BJ (cell line): ENCODE results near the gene ZNF670. TPM values are rescaled to one million over a fixed set of nuclear protein-coding genes. Genes with fewer than 3 reads are reported as not detected.

Experiments used
- CTCF ChIA-PET: fragments of 350-600 bp; formaldehyde crosslinking; extraction: SDS; loops from one replicate; lab custom pipeline; 2021; ENCODE audit warnings: antibody characterized with exemption, inconsistent platforms; lab: Yijun Ruan, JAX
- POLR2A ChIA-PET: fragments of 300-600 bp; sonication (Branson Sonifier 250); formaldehyde crosslinking; extraction: SDS; loops from one replicate; lab custom pipeline; 2021; ENCODE audit warnings: antibody characterized with exemption; lab: Charles Lee
- DNase-seq: peaks from one replicate; pipeline ENCODE4 v3.0.0-alpha.2; 2011; ENCODE audit warnings: low read depth
- H3K27me3 ChIP-seq: 2 replicates; pipeline ENCODE4 v1.6.0; 2011; ENCODE audit warnings: low read length; ENCODE audit not compliant: control insufficient read depth, insufficient read depth
- H3K36me3 ChIP-seq: 2 replicates; pipeline ENCODE4 v1.5.1; 2011; ENCODE audit warnings: low read length; ENCODE audit not compliant: control insufficient read depth, insufficient read depth
- H3K4me3 ChIP-seq: 2 replicates; pipeline ENCODE4 v1.5.1; 2011; ENCODE audit warnings: low read depth, mild to moderate bottlenecking, control low read depth, low read length
- CTCF ChIP-seq: IDR thresholded peaks from 2 replicates; pipeline ENCODE4 v1.5.1; 2011; ENCODE audit warnings: low read depth, mild to moderate bottlenecking, control low read depth, inconsistent platforms, low read length, moderate library complexity; ENCODE audit not compliant: insufficient read depth
- polyA plus RNA-seq: library from polyadenylated mRNA; depleted of rRNA; stranded (reverse); fragments of >200 nt; gene quantifications from 2 replicates; pipeline ENCODE4 v1.2.3, GENCODE V29; 2011

Gene ZNF670
- polyA plus RNA-seq, 1 experiment: 0.66 TPM

GRCh38 chr1:247119600-247120407 lies 41.2 kb upstream of the ZNF670 start:
- Histone ChIP-seq H3K27me3 (no peaks in the 10 kb centered on the region), H3K4me3 (no peak overlapping the region), H3K36me3 (no peaks in the 10 kb centered on the region)
- no peak for DNase-seq
- POLR2A ChIA-PET: no interaction called here
- no peak for TF ChIP-seq CTCF
- CTCF ChIA-PET: interaction anchor here (1.1 kb wide), 1 partner anchor 10 kb away, joined by 3 read pairs; no protein-coding TSS in a partner anchor

GRCh38 chr1:247118946-247119446 lies 40.4 kb upstream of the ZNF670 start:
- ChIA-PET CTCF (interaction anchor here (1.1 kb wide), 1 partner anchor 9 kb away, joined by 3 read pairs; no protein-coding TSS in a partner anchor), POLR2A (no interaction called here)
- H3K36me3 ChIP-seq: no peaks in the 10 kb centered on the region
- no peaks in the 10 kb centered on the region for H3K27me3 ChIP-seq
- no peak for DNase-seq
- no peak overlapping the region for H3K4me3 ChIP-seq
- peak; percentile 28; the same call in 1 of the 2 replicates for TF ChIP-seq CTCF

- ChIA-PET CTCF (no interaction called here), POLR2A (no interaction called here)
- H3K27me3 ChIP-seq: no peaks in the 10 kb centered on the region
- DNase-seq: no peak
- no peak overlapping the region for H3K4me3 ChIP-seq
- TF ChIP-seq CTCF: no peak
- H3K36me3 ChIP-seq: no peaks in the 10 kb centered on the region
These were observed 36.9 kb upstream of the ZNF670 start for GRCh38 chr1:247115545-247115944.

- Histone ChIP-seq H3K27me3 (no peaks in the 10 kb centered on the region), H3K36me3 (no peaks in the 10 kb centered on the region), H3K4me3 (no peak overlapping the region)
- ChIA-PET CTCF (no interaction called here), POLR2A (no interaction called here)
- TF ChIP-seq CTCF: no peak
- no peak for DNase-seq
These were observed 36.5 kb upstream of the ZNF670 start for GRCh38 chr1:247115141-247115510.

GRCh38 chr1:247114351-247115140 lies 35.9 kb upstream of the ZNF670 start:
- CTCF ChIA-PET: no interaction called here
- TF ChIP-seq CTCF: no peak
- Histone ChIP-seq H3K27me3 (no peaks in the 10 kb centered on the region), H3K4me3 (no peak overlapping the region), H3K36me3 (no peaks in the 10 kb centered on the region)
- POLR2A ChIA-PET: no interaction called here
- no peak for DNase-seq
